NCI-H2171 (cell line): ENCODE measurements around the gene TM4SF4.

Experiments used
- DNase-seq: peaks from one replicate; lab custom pipeline; 2025; lab: John Stamatoyannopoulos, UW

Gene TM4SF4

DNA sequence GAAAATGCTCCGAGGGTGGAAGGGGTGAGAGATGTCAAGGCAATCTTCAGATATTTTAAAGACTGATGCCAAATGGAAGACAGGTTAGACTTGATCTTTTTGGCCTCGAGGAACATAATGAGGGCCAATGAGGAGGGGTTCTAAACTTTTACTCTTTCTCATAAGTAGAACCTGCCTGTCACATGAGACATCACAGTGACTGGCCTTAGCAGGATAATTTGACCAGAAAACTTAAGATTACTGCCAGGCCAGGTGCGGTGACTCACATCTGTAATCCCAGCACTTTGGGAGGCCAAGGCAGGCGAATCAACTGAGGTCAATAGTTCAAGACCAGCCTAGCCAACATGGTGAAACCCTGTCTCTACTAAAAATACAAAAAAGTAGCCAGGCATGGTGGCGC lies 12.2 kb downstream of the TM4SF4 start:
- no peak for DNase-seq

DNA sequence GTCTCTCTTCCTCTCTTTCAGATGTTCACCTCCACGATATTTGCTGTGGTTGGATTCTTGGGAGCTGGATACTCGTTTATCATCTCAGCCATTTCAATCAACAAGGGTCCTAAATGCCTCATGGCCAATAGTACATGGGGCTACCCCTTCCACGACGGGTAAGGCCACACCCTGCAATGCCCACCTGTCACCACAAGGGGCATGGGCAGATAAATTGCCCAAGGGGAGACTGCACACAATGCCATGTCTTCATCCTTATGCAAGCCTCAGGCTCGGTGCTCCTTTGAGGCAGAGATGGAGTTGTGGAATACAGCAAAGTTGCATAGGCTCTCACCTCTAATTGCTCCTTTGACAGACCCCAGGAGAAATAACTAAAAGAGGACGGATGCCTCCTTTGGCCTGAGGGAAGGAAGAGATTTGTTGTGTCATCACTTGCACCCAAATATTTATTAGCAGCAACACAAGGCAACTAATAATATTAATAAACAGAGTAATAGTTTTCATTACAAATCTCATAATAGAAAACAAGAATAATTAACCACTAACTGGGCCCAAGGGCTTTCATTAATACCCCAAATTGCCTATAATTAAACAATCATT lies 13.2 kb downstream of the TM4SF4 start:
- DNase-seq = no peak

DNA sequence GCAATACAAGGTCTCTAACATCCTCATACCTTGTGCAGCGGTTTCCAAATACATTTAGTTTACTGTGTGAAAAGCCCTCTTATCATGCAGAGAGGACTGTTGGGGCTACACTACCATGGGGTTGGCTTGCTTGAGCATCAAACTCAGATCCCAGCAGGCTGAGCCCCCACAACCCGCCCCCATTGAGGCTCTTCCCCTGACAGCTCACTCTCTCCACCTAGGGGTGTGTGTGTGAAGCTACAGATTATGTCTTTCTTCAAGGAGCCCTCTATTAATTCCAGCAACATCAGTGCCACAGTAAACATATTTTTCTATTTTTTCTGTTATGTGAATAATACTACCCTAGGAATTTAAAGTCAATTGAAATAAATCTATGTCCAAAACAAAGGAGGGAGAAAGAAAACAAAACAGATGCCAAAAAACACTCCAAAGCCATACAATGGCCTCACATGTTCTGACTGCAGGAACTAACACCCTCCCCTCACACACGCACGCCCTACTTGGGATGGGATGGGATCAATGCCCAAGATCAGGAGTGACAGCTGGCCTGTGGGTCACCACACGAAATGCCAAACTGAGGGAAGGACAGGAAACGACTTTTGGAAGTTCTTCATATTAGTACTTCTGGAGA lies 14.7 kb downstream of the TM4SF4 start:
- DNase-seq = no peak

DNA sequence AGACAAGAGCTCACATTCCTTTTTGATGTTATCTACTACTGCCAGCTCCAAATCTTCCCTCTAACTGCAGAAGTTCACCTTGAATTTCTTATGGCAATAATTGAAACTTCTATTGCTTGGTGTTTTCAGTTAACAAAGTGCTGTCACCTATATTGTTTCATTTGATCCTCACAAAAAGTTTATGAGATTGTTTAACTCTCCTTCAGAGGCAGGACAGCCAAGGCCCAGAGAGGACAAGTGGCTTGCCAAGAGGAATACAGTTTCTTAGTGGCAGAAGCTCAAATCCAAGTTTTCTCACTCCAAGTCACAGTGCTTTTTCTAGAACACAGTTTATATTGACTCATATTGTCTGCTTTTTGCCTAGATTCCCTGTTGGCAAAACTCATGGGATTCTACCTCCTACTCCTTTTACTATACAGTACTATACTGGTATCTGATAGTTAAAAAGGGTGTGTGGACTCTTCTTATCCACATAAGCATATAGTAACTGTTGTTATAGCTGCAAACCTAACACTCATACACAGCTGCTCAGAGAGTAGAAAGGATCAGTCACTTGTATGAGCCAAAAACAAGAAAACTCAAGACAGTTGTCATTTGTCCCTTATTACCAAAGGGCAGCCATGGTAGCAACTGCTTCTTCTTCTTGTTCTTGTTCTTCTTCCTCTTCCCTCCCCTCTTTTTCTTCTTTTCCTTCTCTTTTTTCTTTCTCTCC lies 15.9 kb downstream of the TM4SF4 start:
- DNase-seq = no peak

DNA sequence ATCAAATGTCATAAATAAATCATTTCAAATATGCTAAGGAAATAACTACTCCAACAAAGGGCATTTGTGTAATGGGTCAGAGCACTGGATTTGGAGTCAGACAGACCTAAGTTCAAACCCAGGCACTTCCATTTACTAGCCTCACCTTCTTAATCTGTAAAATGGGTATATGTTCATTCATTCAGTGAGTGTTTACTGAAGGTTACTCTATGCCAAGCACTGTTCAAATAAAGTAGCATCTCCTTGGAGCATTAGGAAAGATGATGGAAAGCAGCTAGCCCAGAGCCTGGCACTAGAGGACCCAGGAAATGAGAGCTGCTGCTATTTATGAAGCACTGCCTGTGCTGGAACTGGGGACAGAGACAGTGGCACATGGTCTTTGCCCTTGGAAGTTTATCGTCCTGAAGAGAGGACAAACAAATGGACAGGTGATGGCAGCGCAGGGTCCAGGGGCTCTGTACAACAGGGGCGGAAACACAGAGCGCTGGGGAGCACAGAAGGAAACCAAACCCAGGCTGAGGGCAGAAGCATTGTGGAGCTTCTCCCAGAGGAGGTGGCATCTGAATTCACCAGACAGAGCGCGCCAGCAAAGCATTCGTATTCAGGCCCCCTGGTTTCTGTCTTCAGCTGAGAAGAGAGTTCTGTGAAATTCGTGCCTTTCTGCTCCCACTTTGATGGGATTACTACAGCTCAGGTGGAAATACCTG lies 19.0 kb downstream of the TM4SF4 start:
- no peak for DNase-seq

DNA sequence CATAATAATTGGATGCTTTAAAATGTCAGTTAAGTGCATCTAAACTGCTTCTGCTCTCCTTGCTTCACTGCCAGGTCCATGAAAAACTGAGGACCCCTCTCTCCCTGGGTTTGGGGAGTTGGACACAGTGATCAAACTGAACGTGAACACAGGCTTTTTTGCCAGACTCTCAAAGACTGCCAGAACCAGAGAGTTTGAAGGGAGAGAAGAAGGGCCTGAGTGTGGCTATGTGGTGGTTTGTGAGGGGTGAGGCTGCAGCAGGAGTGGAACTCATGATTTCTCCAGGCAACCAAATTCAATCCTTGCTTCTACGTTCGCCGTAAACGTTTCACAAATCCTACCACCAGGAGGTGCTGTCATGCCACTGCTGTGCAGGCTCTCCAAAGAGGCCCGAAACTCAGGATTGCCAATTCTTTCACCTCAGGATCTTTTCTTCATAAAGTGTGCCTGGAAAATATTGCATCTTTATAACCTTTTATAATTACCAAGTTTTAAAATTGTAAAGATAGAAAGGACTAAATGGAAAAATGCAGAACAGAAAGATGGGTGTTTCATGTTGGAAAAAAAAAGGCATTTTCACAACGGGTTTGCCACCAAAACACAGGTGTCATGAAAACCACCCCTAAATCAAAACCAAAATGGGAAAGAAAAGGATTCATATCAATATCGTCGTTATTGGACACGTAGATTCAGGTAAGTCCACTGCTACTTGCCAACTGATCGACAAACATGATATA lies 19.7 kb downstream of the TM4SF4 start:
- DNase-seq = no peak

DNA sequence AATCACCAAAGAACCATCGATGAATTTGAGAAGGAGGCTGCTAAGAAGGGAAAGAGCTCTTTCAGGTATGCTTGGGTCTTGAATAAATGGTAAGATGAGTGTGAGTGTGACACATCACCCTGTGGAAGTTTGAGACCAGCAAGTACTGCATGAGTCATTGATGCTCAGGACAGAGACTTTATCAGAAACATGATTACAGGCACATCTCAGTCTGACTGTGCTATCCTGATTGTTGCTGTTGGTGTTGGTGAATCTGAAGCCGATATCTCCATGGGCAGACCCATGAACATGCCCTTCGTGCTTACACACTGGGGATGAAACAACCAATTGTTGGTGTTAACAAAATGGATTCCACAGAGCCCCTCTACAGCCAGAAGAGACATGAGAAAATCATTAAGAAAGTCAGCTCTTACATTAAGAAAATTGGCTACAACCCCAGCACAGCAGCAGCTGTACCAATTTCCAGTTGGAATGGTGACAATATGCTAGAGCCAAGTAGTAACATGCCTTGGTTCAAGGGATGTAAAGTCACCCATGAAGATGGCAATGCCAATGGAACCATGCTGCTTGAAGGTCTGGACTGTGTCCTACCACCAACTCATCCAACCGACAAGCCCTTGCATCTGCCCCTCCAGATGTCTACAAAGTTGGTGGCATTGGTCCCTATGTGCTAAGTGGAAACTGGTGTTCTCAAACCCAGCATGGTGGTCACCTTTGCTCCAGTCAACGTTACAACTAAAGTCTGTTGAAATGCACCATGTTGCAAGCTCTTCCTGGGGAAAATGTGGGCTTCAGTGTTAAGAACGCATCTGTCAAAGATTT lies 20.5 kb downstream of the TM4SF4 start:
- no peak for DNase-seq

DNA sequence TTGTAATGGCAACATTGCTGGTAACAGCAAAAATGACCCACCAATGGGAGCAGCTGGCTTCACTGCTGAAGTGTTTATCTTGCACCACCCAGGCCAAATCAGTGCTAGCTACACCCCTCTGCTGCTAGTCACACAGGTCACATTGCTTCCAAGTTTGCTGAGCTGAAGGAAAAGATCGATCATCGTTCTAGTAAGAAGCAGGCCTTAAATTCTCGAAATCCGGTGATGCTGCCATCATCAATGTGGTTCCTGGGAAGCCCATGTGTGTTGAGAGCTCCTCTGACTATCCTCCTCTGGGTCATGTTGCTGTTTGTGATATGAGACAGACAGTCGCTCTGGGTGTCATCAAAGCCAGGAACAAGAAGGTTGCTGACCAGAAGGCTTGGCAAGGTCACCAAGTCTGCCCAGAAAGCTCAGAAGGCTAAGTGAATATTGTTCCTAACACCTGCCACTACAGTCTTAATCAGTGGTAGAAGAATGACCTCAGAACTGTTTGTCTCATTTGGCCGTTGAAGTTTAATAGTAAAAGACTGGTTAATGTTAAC lies 21.2 kb downstream of the TM4SF4 start:
- DNase-seq = no peak

DNA sequence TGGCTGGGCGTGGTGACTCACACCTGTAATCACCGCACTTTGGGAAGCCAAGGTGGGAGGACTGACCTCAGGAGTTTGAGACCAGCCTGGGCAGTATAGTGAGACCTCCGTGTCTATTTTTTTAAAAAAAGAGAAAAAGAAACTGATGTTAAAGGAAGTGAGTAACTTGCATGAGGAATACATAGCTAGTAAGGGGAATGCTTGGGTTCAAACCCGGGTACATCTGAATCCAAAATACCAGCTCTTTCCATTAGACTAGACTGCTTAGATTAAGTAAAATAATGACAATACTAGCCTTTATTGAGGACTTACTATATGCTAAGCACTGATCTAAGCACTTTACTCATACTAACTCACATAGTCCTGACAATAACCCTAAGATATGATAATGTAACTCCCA lies 22.4 kb downstream of the TM4SF4 start:
- no peak for DNase-seq

DNA sequence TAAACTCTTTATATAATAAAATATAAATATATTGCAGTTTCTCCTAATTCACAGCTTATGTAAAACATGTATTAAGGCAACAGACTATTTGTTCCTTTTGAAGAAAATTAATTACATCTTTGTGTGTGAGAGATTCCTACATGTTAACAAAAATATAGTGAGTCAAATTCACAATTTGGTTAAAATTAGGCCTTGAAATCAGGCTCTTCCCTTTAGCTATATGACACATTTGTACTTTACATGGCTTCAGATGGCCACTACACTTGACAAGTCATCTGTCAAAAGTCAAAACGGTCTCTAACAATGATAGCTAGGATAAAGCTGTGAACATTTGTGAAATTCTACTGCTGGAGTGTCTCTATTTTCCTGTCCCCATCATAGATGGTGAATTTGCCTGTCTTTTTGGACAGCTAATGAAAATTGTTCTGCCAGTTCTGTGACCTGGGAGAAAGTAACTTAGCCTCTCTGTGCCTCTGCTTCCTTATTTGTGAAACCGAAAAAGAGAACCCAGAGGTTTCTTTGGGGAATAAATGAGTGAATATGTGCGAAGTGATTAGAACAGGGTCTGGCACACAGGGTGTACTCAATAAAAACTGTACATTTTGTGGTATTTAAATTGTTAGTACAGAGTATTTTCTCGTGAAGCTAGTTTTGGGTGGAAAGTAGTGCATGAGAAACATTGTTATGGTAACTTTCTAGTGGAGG lies 23.6 kb downstream of the TM4SF4 start:
- no peak for DNase-seq

DNA sequence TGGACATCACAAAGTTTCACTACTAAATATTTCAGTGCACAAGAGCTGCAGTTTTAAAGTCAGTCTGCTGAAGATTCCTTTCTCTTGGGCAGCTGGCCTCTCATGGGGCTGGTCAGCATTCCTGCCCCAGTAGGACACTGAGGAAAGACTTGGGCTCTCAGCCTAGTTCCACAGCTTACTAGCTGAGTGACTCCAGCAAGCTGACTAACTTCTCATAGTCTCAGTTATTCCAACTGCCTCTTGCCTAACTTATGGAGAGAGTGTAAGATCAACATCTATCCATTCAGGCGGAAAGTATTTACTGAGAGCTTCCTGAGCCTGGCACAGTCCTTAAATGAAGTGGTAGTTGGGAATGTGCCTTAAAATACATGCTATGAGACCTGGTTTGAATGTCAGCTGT lies 27.0 kb downstream of the TM4SF4 start:
- no peak for DNase-seq

DNA sequence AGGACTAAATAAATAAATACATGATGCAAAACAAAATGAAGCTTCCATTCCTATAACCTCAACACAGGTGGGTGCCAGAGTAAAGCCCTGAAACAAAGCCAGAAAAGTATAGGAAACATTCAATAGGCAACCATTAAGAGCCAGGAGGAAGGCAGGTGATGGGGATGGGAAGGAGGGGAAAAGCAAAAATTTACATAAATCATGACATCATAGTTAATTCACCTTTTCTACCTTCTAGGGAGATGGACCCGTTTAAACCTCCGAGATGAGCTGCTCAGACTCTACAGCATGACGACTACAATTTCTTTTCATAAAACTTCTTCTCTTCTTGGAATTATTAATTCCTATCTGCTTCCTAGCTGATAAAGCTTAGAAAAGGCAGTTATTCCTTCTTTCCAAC lies 27.9 kb downstream of the TM4SF4 start:
- DNase-seq = no peak

DNA sequence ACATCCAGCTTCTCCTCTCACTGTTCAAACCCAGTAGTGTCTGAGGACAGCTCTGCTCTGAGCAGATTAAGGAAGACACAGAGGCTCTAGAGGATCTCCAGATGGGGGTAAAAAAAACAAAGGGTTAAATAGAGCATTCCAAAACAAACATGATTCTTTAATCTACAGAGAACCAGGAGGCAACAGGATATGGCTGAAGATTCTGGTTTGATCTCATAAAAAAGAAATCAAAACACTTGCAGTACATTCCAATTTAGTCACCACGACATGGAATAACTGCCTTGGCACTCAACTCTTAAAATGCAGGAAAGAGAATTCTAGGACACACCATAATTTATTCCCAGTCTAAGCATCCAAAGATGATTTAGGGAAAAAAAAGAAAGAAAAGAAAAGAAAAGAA lies 32.0 kb downstream of the TM4SF4 start:
- no peak for DNase-seq

DNA sequence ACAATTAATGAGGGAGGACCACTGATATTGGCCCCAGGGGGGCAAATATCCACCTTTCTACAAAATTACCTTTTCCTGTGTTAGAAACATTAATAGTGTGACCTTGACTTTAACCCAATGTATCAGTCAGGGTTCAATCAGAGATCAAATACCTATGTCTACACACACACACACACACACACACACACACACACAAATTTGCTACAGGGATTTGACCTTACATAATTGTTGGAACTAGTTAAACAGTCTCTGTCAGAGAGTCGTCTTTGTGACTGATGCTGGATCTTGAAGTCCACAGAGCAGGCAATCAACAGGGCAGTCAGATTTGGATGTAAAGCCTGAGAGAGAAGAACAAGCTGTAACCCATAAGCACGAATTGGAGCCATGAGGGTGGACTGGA lies 32.5 kb downstream of the TM4SF4 start:
- DNase-seq = no peak

DNA sequence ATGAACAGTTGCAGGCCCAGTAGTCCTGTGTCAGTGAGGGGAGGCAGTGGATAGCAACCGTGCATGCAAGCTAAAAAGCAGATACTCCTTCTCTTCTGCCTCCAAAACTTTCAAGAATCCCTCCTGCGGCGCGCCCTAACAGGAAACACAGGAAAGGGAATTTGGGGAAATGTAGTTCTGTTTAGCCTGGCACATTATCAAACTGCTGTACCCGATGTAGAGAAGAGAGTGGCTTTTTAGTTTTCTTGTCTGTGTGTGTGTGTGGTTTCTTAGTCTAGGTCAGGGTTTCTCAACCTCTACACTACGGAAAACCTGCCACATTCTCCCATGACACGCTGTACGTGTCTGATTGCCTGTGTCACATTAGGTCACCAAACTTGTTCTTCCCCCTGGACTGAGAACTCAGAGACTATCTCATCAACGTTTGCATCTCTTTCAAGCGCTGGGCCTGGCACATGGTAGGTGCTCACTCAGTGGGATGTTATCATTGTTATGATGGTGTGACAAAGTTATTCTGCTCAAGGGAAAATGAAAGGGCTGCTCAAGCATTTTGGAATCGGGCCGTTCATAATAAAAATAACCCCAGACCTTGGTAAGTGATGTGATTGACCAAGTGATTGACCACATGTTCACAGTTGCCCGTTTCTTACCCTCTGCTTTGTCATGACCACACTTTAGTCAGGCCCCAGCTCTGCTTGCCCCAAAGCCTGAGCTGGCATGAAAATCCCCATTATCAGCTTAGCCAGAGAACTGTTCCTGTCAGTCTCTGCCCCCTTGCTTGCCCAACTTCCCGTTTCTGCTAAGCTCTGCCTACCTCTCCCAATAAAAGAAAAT lies 33.2 kb downstream of the TM4SF4 start:
- DNase-seq = no peak

DNA sequence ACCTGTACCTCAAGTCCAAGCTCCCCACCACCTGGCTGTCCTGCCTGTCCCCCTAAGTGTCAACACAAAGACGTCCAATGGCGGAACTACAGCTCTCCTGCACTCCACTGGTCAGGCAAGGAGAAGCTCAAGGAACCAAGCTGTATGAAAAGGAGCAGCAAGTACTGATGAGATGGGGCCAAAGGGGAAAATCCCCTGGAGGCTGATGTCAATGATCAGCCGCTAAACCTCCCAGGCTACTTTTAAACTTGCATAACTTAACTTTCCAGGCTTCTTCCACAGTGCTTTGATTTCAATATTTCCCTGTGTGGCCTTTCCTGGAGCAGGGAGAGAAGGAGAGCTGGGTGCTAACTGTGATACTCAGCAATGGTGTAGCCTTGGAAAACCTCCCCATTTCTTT lies 35.0 kb downstream of the TM4SF4 start:
- no peak for DNase-seq

DNA sequence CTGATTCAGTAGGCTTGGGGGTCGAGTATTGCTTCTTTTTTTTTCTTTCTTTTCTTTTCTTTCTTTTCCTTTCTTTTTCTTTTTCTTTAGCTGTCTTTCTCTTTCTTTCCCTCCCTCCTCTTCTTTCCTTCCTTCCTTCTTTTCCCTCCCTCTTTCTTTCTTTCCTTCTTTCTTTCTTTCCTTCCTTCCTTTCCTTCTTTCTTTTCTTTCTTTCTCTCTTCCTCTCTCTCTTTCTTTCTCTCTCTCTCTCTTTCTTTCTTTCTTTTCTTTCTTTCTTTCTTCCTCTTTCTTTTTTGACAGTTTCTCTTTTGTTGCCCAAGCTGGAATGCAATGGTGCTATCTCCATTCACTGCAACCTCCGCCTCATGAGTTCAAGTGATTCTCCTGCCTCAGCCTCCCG lies 36.0 kb downstream of the TM4SF4 start:
- DNase-seq = no peak

DNA sequence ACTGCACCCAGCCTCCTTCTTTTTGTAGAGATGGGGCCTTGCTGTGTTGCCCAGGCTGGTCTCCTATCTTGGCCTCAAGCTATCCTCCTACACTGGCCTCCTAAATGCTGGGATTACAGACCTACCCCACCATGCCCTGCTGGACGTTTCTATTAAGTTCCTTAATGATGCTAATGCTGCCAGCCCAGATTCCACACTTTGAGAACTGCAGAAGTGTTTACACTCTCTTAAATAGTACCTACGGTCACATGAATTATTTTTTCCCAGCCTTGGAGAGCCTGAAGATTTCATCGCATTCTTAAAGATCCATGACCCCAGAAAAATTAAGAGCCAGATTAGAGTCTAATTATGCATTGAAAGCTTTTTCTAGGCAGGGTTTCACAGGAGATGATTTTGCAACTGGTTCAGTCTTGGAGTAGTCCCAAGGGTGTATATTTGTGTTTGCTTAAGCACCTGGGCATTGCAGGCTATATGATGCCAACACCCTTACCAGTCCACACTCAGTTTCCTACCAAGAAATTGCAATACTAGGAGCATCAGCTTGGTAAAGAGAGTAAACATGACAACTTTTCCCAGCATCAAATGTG lies 36.6 kb downstream of the TM4SF4 start:
- DNase-seq = no peak

DNA sequence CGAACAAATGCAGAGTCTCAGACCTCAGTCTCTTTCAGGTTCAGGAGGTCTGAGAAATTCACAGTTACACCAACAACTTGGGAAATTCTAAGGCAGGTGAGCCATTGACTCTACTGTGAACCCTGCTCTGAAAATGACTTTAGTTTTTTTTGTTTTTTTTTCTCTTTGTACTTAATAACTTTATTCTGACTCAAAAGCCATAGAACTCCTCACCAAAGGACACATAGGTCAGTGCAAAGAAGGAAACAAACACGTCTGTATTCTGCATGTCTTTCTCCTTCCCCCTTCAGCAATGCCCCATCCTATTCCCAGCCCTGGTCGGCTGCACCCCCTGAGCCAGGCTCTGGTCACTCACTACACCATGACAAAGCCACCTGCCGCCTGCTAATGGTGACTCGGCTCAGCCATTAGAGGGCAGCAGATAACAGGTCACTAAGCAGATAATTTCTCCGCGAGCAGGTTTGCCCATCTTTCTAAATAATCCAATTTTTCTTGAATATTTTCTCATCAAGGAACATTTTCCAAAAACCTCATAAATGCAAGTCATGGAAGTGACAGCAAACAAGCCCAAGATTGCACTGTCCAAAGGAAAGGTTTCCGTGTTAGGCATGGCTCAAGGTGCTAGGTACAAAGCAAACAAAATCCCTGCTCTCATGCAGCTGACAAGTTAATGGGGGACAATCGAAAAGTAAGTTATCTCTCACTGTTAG lies 37.7 kb downstream of the TM4SF4 start:
- DNase-seq = no peak
